HAP-1 (cell line): Measurements from ENCODE around the gene ASPG.

Experiments used
- DNase-seq, 2 experiments: peaks; one replicate each; pipeline ENCODE4 v3.0.0-alpha.2; 2016 to 2020; ENCODE audit warnings: low spot score in 2 of 2
- H3K27me3 ChIP-seq: fragments of 250-450 bp; sonication (Bioruptor Pico); 2 replicates; pipeline ENCODE4 v1.5.1; 2020; ENCODE audit warnings: low read depth, mild to moderate bottlenecking, moderate library complexity
- H3K36me3 ChIP-seq: fragments of 250-450 bp; sonication (Bioruptor Pico); replicated peaks from 2 replicates; pipeline ENCODE4 v1.5.1; 2020; ENCODE audit warnings: mild to moderate bottlenecking
- H3K4me1 ChIP-seq: fragments of 250-450 bp; sonication (Bioruptor Pico); 2 replicates; pipeline ENCODE4 v1.5.1; 2020; ENCODE audit warnings: mild to moderate bottlenecking
- H3K4me3 ChIP-seq: fragments of 250-450 bp; sonication (Bioruptor Pico); 2 replicates; pipeline ENCODE4 v1.5.1; 2020; ENCODE audit warnings: mild to moderate bottlenecking, moderate library complexity
- H3K9me3 ChIP-seq: fragments of 250-450 bp; sonication (Bioruptor Pico); 2 replicates; pipeline ENCODE4 v1.5.1; 2020; ENCODE audit warnings: mild to moderate bottlenecking, moderate library complexity
- in situ Hi-C: fragments of 300-500 bp; cut with MboI; formaldehyde crosslinking; loops from 3 replicates; pipeline ENCODE4 v1.14.3; 2020; ENCODE audit warnings: low sequenced_read_pairs, inconsistent platforms, mixed read lengths

The ASPG gene

GRCh38 chr14:104085032-104085888, at the start of gene ASPG:
ASPG (plus strand) TSS chr14:104085700; CDS start chr14:104085771, 71 bp downstream.
- Histone ChIP-seq H3K36me3 (no peaks in the 10 kb centered on the region), H3K4me3 (no peak within 1 kb of the TSS), H3K27me3 (no peaks in the 10 kb centered on the region), H3K9me3 (no peaks in the 10 kb centered on the region), H3K4me1 (no peaks in the 10 kb centered on the region)
- in situ Hi-C loops = no loop called here
- no peak for DNase-seq

- Histone ChIP-seq H3K4me3 (no peak overlapping the region), H3K4me1 (no peaks in the 10 kb centered on the region), H3K27me3 (peaks cover 4% of the 10 kb centered on the region; the same call in 1 of the 2 replicates), H3K36me3 (no peaks in the 10 kb centered on the region), H3K9me3 (no peaks in the 10 kb centered on the region)
- no peak for DNase-seq
- in situ Hi-C loops = no loop called here
Measured at GRCh38 chr14:104036212-104036611, 49.3 kb upstream of the ASPG start.

GRCh38 chr14:104037074-104037473, 48.4 kb upstream of the ASPG start:
- in situ Hi-C loops = no loop called here
- DNase-seq = no peak
- Histone ChIP-seq H3K36me3 (no peaks in the 10 kb centered on the region), H3K4me1 (no peaks in the 10 kb centered on the region), H3K27me3 (no peaks in the 10 kb centered on the region), H3K4me3 (no peak overlapping the region), H3K9me3 (no peaks in the 10 kb centered on the region)

GRCh38 chr14:104037903-104038302, 47.6 kb upstream of the ASPG start:
- in situ Hi-C loops = no loop called here
- Histone ChIP-seq H3K4me1 (no peaks in the 10 kb centered on the region), H3K9me3 (no peaks in the 10 kb centered on the region), H3K4me3 (no peak overlapping the region), H3K36me3 (no peaks in the 10 kb centered on the region), H3K27me3 (no peaks in the 10 kb centered on the region)
- DNase-seq = no peak

GRCh38 chr14:104039214-104039613, 46.3 kb upstream of the ASPG start:
- no peaks in the 10 kb centered on the region for H3K27me3 ChIP-seq
- in situ Hi-C loops = no loop called here
- no peak for DNase-seq

GRCh38 chr14:104040539-104040938, 45.0 kb upstream of the ASPG start:
- no peaks in the 10 kb centered on the region for H3K36me3 ChIP-seq
- DNase-seq = no peak
- in situ Hi-C loops = no loop called here
- no peak overlapping the region for H3K4me3 ChIP-seq
- H3K9me3 ChIP-seq = no peaks in the 10 kb centered on the region
- H3K27me3 ChIP-seq = no peaks in the 10 kb centered on the region
- no peaks in the 10 kb centered on the region for H3K4me1 ChIP-seq

More at GRCh38 chr14:104039214-104039613, 46.3 kb upstream of the ASPG start:
- H3K4me1 ChIP-seq = no peaks in the 10 kb centered on the region
- H3K36me3 ChIP-seq = no peaks in the 10 kb centered on the region
- H3K4me3 ChIP-seq = no peak overlapping the region
- no peaks in the 10 kb centered on the region for H3K9me3 ChIP-seq

- no peak overlapping the region for H3K4me3 ChIP-seq
- H3K4me1 ChIP-seq = no peaks in the 10 kb centered on the region
- in situ Hi-C loops = no loop called here
- H3K27me3 ChIP-seq = no peaks in the 10 kb centered on the region
- H3K9me3 ChIP-seq = no peaks in the 10 kb centered on the region
- H3K36me3 ChIP-seq = no peaks in the 10 kb centered on the region
- no peak for DNase-seq
Measured at GRCh38 chr14:104041430-104042104, 43.9 kb upstream of the ASPG start.

- no peak for DNase-seq
- in situ Hi-C loops = no loop called here
- Histone ChIP-seq H3K4me1 (no peaks in the 10 kb centered on the region), H3K36me3 (no peaks in the 10 kb centered on the region), H3K27me3 (no peaks in the 10 kb centered on the region), H3K9me3 (no peaks in the 10 kb centered on the region), H3K4me3 (no peak overlapping the region)
Measured at GRCh38 chr14:104044016-104044415, 41.5 kb upstream of the ASPG start.

- Histone ChIP-seq H3K36me3 (no peaks in the 10 kb centered on the region), H3K4me1 (no peaks in the 10 kb centered on the region), H3K9me3 (no peaks in the 10 kb centered on the region), H3K27me3 (no peaks in the 10 kb centered on the region), H3K4me3 (no peak overlapping the region)
- in situ Hi-C loops = no loop called here
- no peak for DNase-seq
Measured at GRCh38 chr14:104047761-104048160, 37.7 kb upstream of the ASPG start.

GRCh38 chr14:104048758-104049507, 36.6 kb upstream of the ASPG start:
- H3K36me3 ChIP-seq = no peaks in the 10 kb centered on the region
- no peaks in the 10 kb centered on the region for H3K9me3 ChIP-seq
- in situ Hi-C loops = no loop called here
- H3K4me3 ChIP-seq = no peak overlapping the region
- no peak for DNase-seq
- H3K27me3 ChIP-seq = no peaks in the 10 kb centered on the region
- no peaks in the 10 kb centered on the region for H3K4me1 ChIP-seq

- no peaks in the 10 kb centered on the region for H3K36me3 ChIP-seq
- H3K4me1 ChIP-seq = no peaks in the 10 kb centered on the region
- H3K27me3 ChIP-seq = no peaks in the 10 kb centered on the region
- no peaks in the 10 kb centered on the region for H3K9me3 ChIP-seq
- in situ Hi-C loops = no loop called here
- no peak overlapping the region for H3K4me3 ChIP-seq
- DNase-seq = no peak
Measured at GRCh38 chr14:104049576-104050240, 35.8 kb upstream of the ASPG start.

GRCh38 chr14:104051092-104051813, 34.2 kb upstream of the ASPG start:
- H3K36me3 ChIP-seq = no peaks in the 10 kb centered on the region
- in situ Hi-C loops = no loop called here
- DNase-seq = no peak
- H3K27me3 ChIP-seq = no peaks in the 10 kb centered on the region
- H3K4me3 ChIP-seq = no peak overlapping the region
- no peaks in the 10 kb centered on the region for H3K9me3 ChIP-seq
- H3K4me1 ChIP-seq = no peaks in the 10 kb centered on the region
